HFFc6 (cell line): ENCODE data around the gene CBFA2T2. TPM values are rescaled to one million over a fixed set of nuclear protein-coding genes. Genes with fewer than 3 reads are reported as not detected.

Experiments
- DNase-seq: peaks from one replicate; pipeline ENCODE4 v3.0.0-alpha.2; 2018
- H3K27ac Mint-ChIP-seq: 2 replicates; pipeline ENCODE4 v1.8.0; 2020; ENCODE audit warnings: mild to moderate bottlenecking, mixed read lengths
- H3K27me3 Mint-ChIP-seq: 2 replicates; pipeline ENCODE4 v1.8.0; 2021; ENCODE audit warnings: mild to moderate bottlenecking, moderate library complexity, mixed read lengths; ENCODE audit not compliant: insufficient read depth
- H3K36me3 Mint-ChIP-seq: 2 replicates; pipeline ENCODE4 v1.8.0; 2021; ENCODE audit warnings: low read depth, mixed read lengths
- H3K4me1 Mint-ChIP-seq: 2 replicates; pipeline ENCODE4 v1.8.0; 2020; ENCODE audit warnings: low read depth, mixed read lengths
- H3K4me3 Mint-ChIP-seq: 2 replicates; pipeline ENCODE4 v1.8.0; 2020; ENCODE audit warnings: mild to moderate bottlenecking, moderate library complexity, mixed read lengths
- H3K9me3 Mint-ChIP-seq: 2 replicates; pipeline ENCODE4 v1.8.0; 2020; ENCODE audit warnings: mild to moderate bottlenecking, mixed read lengths
- CTCF ChIP-seq: fragments of 200-600 bp; sonication (generic); IDR thresholded peaks from 2 replicates; pipeline ENCODE4 v1.5.0; 2021; ENCODE audit warnings: antibody characterized with exemption, mild to moderate bottlenecking
- total RNA-seq, 6 experiments: library from RNA; stranded (reverse); fragmentation: NEBNext Ultra II Directional; extraction: Animal tissue kit (Norgen Biotek cat#: 25700); gene quantifications; 2 replicates in 1 of 6; 3 replicates in 5 of 6; pipeline ENCODE4 v1.2.3, GENCODE V29; 2021

Gene CBFA2T2
- total RNA-seq, 6 experiments from 2014 or later = 7.0 to 9.1 (median 8.0) TPM

DNA sequence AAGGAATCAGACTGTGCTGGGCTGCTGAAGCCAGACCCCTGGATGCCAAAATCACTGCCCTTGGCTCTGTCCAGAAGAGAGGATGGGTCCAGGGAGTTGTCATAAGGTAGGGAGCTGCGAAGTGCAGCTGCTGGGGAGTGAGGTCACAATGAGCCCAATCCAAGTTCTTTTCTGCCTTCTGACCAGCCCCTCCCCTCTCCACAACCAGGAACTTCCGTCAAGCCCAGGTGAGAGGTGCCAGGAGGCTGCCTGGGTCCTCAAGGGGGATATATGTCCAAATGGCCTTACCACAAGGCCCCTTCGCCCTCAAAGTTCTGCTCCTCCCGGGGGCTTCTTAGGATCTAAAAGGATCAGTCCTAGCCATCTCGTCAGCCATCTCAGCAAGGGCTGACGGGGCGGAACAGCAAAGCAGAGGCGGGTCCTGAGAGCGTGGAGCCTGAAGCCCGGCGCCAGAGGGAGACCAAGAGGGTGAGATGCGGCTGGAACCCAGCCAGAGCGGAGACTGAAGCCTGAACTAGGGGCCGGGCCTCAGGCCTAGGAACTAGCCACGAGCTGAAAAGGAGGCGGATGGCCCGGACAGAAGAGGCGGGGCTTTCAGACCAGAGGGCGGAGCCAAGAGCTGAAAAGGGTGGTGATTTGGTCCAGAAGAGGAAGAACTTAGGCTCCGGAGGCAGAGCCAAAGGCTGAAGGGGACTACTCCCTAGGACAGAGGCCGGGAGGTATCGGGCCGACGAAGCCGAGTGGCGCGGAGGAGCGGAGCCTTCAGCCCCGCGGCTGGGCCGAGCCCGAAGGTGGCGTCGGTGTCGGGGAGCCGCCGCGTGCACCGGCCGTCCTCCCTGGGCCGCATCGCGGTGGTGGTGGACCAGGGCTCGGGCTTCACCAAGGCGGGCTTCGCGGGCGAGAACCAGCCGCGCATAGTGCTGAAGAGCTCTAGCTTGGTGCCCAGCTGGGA, 176.7 kb downstream of the CBFA2T2 start, which contains the start of gene ACTL10:
Gene ACTL10 (plus strand): TSS at position 651 of the 952 bp plus-strand sequence. CDS start 555 bp downstream, outside the sequence.
- Mint-ChIP-seq H3K9me3 (no peaks in the 10 kb centered on the region), H3K4me1 (peaks cover 60% of the 10 kb centered on the region), H3K27me3 (peaks cover 2% of the 10 kb centered on the region), H3K27ac (peak within 1 kb of the TSS; percentile 93), H3K4me3 (peak within 1 kb of the TSS; percentile 89), H3K36me3 (no peaks in the 10 kb centered on the region)
- peak; percentile 49 for TF ChIP-seq CTCF
- peak; percentile 98 for DNase-seq

DNA sequence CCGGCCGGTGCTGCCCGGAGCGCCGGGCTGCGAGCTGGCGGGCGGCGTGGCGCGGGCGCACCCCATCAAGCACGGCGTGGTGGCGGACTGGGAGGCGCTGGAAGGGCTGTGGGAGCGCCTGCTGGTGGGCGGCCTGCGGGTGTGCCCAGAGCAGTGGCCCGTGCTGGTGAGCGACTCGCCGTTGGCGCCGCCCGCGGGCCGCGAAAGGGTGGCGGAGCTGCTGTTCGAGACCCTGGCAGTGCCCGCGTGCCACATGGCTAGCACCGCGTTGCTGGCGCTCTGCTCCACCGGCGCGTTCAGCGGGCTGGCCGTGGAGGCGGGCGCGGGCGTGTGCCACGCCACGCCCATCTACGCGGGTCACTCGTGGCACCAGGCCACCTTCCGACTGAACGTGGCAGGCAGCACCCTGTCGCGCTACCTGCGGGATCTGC, 177.4 kb downstream of the CBFA2T2 start:
- peak overlapping the region; percentile 75 for H3K27ac Mint-ChIP-seq
- peak overlapping the region; percentile 79 for H3K4me3 Mint-ChIP-seq
- TF ChIP-seq CTCF = no peak
- 0 out of 2 replicates have a peak, but pooled peaks cover 4% of the 10 kb centered on the region for H3K36me3 Mint-ChIP-seq
- no peak for DNase-seq
- peaks cover 65% of the 10 kb centered on the region for H3K4me1 Mint-ChIP-seq
- peaks cover 2% of the 10 kb centered on the region for H3K27me3 Mint-ChIP-seq
- H3K9me3 Mint-ChIP-seq = no peaks in the 10 kb centered on the region

DNA sequence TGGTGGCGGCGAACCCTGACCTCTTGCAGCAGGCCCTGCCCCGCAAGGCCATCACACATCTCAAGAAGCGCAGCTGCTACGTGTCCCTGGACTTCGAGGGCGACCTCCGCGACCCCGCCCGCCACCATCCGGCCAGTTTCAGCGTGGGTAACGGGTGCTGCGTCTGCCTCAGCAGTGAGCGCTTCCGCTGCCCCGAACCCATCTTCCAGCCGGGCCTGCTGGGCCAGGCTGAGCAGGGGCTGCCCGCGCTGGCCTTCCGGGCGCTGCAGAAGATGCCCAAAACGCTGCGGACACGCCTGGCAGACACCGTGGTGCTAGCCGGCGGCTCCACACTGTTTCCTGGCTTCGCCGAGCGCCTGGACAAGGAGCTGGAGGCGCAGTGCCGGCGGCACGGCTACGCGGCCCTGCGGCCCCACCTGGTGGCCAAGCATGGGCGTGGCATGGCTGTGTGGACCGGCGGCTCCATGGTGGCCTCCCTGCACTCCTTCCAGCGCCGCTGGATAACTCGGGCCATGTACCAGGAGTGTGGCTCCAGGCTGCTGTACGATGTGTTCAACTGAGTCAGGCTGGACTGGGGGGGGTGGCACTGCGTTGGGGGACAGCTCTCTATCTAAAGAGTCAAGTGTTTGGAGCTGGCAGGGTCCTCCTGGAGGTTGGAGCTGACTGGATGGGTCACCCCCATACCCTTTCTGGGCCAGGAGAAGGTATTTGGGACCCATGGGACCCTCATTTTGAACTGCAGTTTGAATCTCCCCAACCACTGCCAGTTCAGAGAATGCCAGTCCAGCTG, 178.0 kb downstream of the CBFA2T2 start:
- DNase-seq = peak; percentile 76
- Mint-ChIP-seq H3K27ac (peak overlapping the region; percentile 75), H3K4me1 (peaks cover 65% of the 10 kb centered on the region), H3K27me3 (peaks cover 2% of the 10 kb centered on the region), H3K9me3 (no peaks in the 10 kb centered on the region), H3K4me3 (peak overlapping the region; percentile 79), H3K36me3 (0 out of 2 replicates have a peak, but pooled peaks cover 4% of the 10 kb centered on the region)
- TF ChIP-seq CTCF = peak; percentile 91

GRCh38 chr20:33668466-33669155, 178.7 kb downstream of the CBFA2T2 start:
- DNase-seq = no peak
- peak overlapping the region; percentile 61 for H3K4me3 Mint-ChIP-seq
- no peak for TF ChIP-seq CTCF
- peaks cover 71% of the 10 kb centered on the region for H3K4me1 Mint-ChIP-seq
- no peak overlapping the region; the same call in 1 of the 2 replicates for H3K27ac Mint-ChIP-seq
- no peaks in the 10 kb centered on the region for H3K9me3 Mint-ChIP-seq
- H3K36me3 Mint-ChIP-seq = 0 out of 2 replicates have a peak, but pooled peaks cover 4% of the 10 kb centered on the region
- H3K27me3 Mint-ChIP-seq = peaks cover 2% of the 10 kb centered on the region

- H3K9me3 Mint-ChIP-seq = no peaks in the 10 kb centered on the region
- peaks cover 2% of the 10 kb centered on the region for H3K27me3 Mint-ChIP-seq
- no peak for DNase-seq
- no peak overlapping the region for H3K27ac Mint-ChIP-seq
- 0 out of 2 replicates have a peak, but pooled peaks cover 4% of the 10 kb centered on the region for H3K36me3 Mint-ChIP-seq
- TF ChIP-seq CTCF = no peak
- no peak overlapping the region for H3K4me3 Mint-ChIP-seq
- peaks cover 70% of the 10 kb centered on the region for H3K4me1 Mint-ChIP-seq
Observed at GRCh38 chr20:33669224-33669623, 179.3 kb downstream of the CBFA2T2 start.
